ENCODE measurements around the gene PSMG4.

- TF ChIP-seq CTCF (IDR thresholded peaks at IDR 0.05) = no peak
- no peak for TF ChIP-seq POLR2A (IDR thresholded peaks at IDR 0.05)
- no peak for TF ChIP-seq POLR2AphosphoS5 (IDR thresholded peaks at IDR 0.05; ENCODE audit: insufficient read depth in 1 of 2, low read depth in 1 of 2)
Measured at GRCh38 chr6:3271756-3272155, 13.0 kb downstream of the PSMG4 start.
